ENCODE measurements around the gene ADGRV1.
A peak's percentile ranks its signal among the peaks of the same experiment; 100 is the strongest.

Gene ADGRV1

GRCh38 chr5:91123291-91123690 is 564.7 kb downstream of the ADGRV1 start:
- no peak for DNase-seq (ENCODE audit: low read depth in 1 of 2, low spot score in 1 of 2)
- in situ Hi-C loops (cut with HindIII; ENCODE audit: low pct_unique_long_range_greater_than_20kb, low sequenced_read_pairs) = no loop called here
- no peak for TF ChIP-seq JUND (IDR thresholded peaks at IDR 0.05; ENCODE audit: low read depth)

GRCh38 chr5:91123901-91124300 is 565.3 kb downstream of the ADGRV1 start:
- in situ Hi-C loops (cut with HindIII; ENCODE audit: low pct_unique_long_range_greater_than_20kb, low sequenced_read_pairs) = no loop called here
- no peak for TF ChIP-seq JUND (IDR thresholded peaks at IDR 0.05; ENCODE audit: low read depth)

GRCh38 chr5:91125916-91126315 is 567.3 kb downstream of the ADGRV1 start:
- in situ Hi-C loops (cut with HindIII; ENCODE audit: low pct_unique_long_range_greater_than_20kb, low sequenced_read_pairs) = no loop called here
- no peak; the same call in 1 of the 2 replicates for TF ChIP-seq JUND (IDR thresholded peaks at IDR 0.05; ENCODE audit: low read depth)
- DNase-seq (ENCODE audit: low read depth in 1 of 2, low spot score in 1 of 2) = no peak

More at GRCh38 chr5:91123901-91124300, 565.3 kb downstream of the ADGRV1 start:
- no peak for DNase-seq (ENCODE audit: low read depth in 1 of 2, low spot score in 1 of 2)

DNA sequence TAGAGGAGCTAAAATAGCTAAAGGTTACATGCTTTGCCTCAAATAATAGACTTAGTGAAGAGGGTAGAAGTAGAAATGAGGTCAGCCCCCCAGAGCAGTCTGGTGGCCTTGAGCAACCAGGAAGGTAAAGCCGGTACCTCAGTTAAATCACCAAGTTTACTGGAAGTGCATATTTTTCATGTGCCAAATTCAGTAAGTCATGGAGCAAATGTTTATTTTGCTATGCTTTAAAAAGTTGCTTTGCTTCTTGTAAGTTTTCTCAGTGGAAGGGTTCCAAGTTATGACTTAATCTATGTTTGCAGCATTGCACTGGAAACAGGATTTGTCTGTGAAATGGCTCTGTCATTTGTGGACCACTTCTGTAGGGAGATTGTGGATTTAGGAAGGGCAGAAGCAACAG is 567.9 kb downstream of the ADGRV1 start:
- peak in 1 of 2 experiments; percentile 32 for DNase-seq (ENCODE audit: low read depth in 1 of 2, low spot score in 1 of 2)
- in situ Hi-C loops (cut with HindIII; ENCODE audit: low pct_unique_long_range_greater_than_20kb, low sequenced_read_pairs) = no loop called here
- no peak for TF ChIP-seq JUND (IDR thresholded peaks at IDR 0.05; ENCODE audit: low read depth)

DNA sequence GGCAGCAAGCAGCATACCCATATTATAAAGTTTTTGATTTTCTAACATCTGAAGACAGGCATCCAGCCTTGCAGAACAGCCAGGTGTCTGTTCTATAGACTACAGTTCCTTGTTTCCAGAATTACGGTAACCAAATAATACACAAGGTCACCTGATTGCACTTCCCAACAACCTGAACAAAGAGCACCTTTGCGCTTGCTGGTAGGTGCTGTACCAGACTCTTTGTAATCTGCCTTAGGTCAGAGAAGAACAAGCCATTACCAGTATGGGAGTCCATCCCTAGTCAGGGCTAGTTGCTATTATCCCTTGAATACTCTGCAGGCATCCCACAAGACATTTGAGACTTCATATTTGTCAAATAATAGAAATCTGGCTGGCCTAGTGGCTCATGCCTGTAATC is 568.3 kb downstream of the ADGRV1 start:
- TF ChIP-seq JUND (IDR thresholded peaks at IDR 0.05; ENCODE audit: low read depth) = no peak
- no peak for DNase-seq (ENCODE audit: low read depth in 1 of 2, low spot score in 1 of 2)
- in situ Hi-C loops (cut with HindIII; ENCODE audit: low pct_unique_long_range_greater_than_20kb, low sequenced_read_pairs) = no loop called here

GRCh38 chr5:91127456-91128081 is 569.0 kb downstream of the ADGRV1 start:
- no peak for TF ChIP-seq JUND (IDR thresholded peaks at IDR 0.05; ENCODE audit: low read depth)
- no peak for DNase-seq (ENCODE audit: low read depth in 1 of 2, low spot score in 1 of 2)
- in situ Hi-C loops (cut with HindIII; ENCODE audit: low pct_unique_long_range_greater_than_20kb, low sequenced_read_pairs) = no loop called here

GRCh38 chr5:91128604-91129003 is 570.0 kb downstream of the ADGRV1 start:
- TF ChIP-seq JUND (IDR thresholded peaks at IDR 0.05; ENCODE audit: low read depth) = no peak
- in situ Hi-C loops (cut with HindIII; ENCODE audit: low pct_unique_long_range_greater_than_20kb, low sequenced_read_pairs) = no loop called here
- no peak for DNase-seq (ENCODE audit: low read depth in 1 of 2, low spot score in 1 of 2)

DNA sequence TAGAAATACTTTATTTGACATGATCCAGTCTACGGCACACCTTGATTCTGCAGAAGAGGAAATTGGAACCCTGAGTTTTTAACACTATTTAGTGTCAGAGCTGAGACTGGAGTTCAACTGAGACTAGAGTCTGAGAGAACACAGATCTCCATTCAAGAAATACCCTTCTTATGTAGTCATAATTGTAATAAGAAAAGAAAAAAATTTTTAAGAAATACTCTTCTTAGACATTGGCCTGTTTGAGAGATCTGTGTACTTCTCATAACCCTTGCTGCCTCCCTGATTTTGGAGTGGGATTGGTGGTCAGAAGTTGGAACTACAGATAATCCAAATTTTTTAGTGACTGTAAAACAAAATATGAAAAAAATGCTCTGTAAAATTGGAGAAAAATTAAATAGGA is 571.2 kb downstream of the ADGRV1 start:
- in situ Hi-C loops (cut with HindIII; ENCODE audit: low pct_unique_long_range_greater_than_20kb, low sequenced_read_pairs) = no loop called here
- TF ChIP-seq JUND (IDR thresholded peaks at IDR 0.05; ENCODE audit: low read depth) = no peak
- no peak for DNase-seq (ENCODE audit: low read depth in 1 of 2, low spot score in 1 of 2)

- TF ChIP-seq JUND (IDR thresholded peaks at IDR 0.05; ENCODE audit: low read depth) = no peak
- DNase-seq (ENCODE audit: low read depth in 1 of 2, low spot score in 1 of 2) = no peak
- in situ Hi-C loops (cut with HindIII; ENCODE audit: low pct_unique_long_range_greater_than_20kb, low sequenced_read_pairs) = no loop called here
Observed at GRCh38 chr5:91130759-91131158, 572.2 kb downstream of the ADGRV1 start.

DNA sequence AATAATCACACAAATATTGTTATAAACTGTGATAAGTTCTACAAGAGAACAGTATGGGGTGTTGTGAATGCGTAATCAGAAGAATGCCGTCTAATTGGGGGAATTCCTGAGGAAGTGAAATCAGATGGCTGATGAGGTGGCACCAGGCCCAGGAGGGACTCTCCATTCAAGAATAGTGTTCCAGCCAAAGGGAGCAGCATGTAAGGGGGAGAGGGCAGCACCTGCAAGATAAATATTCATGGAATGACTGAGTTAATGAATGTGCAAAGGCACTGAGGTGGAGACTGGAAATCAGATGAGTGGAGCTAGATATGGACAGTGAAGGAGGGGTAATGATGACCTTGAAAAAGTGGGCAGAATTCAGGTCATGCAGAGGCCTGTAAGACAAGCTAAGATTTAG is 574.0 kb downstream of the ADGRV1 start:
- TF ChIP-seq JUND (IDR thresholded peaks at IDR 0.05; ENCODE audit: low read depth) = no peak
- in situ Hi-C loops (cut with HindIII; ENCODE audit: low pct_unique_long_range_greater_than_20kb, low sequenced_read_pairs) = no loop called here
- DNase-seq (ENCODE audit: low read depth in 1 of 2, low spot score in 1 of 2) = no peak

DNA sequence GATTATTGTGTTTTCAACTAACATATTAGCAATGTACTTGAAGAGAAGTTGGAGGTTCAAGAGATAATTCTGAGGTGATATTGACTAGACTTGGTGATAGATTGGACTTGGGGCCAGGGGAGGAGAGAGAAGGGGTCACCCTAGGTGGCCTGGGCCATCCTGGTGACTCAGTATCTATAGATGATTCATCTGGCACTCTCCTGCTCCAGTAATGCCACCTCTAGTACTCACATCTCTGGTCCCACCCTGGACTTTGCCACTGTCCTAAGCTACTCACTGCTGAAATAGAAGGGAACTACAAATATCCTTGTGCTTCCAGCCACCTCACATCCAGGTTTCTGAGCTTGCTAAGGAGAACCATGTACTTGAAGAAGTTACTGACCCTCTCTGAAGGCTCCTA is 574.6 kb downstream of the ADGRV1 start:
- DNase-seq (ENCODE audit: low read depth in 1 of 2, low spot score in 1 of 2) = no peak
- in situ Hi-C loops (cut with HindIII; ENCODE audit: low pct_unique_long_range_greater_than_20kb, low sequenced_read_pairs) = no loop called here
- no peak for TF ChIP-seq JUND (IDR thresholded peaks at IDR 0.05; ENCODE audit: low read depth)

DNA sequence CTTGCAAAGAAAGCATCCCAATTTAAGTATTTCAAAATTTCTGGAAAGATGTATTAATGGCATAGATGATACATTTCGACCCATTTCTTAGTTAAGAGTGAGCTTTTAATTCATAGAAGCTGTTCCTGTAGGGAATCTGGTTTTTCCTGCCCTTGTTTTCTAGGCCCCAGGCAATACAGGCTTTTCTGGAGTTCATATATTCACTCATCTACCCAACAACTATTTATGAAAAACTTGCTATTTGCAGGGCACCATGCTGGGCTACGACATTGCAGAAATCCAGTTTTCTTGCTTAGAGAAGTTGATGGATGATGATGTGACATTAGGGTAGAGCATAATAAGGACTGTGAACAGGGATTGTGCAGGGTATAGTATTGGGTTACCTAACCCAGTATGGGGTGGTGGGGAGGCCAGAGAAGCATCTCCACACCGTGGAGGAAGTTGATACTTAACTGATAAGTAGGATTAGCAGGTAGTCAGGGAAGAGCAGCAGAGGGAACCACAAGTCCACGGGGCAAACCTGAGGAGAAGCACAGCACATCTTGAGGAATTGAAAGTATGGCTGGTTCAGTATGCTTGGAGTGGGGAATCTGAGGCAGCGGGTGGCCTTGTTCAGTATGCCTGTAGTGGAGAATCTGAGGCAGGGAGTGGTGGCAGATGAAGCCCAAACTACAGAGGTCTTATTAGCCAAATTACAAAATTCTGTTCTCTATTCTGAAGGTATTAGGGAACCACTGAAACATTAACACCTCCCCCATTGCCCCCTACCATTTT is 577.1 kb downstream of the ADGRV1 start:
- in situ Hi-C loops (cut with HindIII; ENCODE audit: low pct_unique_long_range_greater_than_20kb, low sequenced_read_pairs) = no loop called here
- peak in 1 of 2 experiments; percentile 58 for DNase-seq (ENCODE audit: low read depth in 1 of 2, low spot score in 1 of 2)
- TF ChIP-seq JUND (IDR thresholded peaks at IDR 0.05; ENCODE audit: low read depth) = no peak

GRCh38 chr5:91136271-91136670 is 577.7 kb downstream of the ADGRV1 start:
- peak in 1 of 2 experiments; percentile 54 for DNase-seq (ENCODE audit: low read depth in 1 of 2, low spot score in 1 of 2)
- in situ Hi-C loops (cut with HindIII; ENCODE audit: low pct_unique_long_range_greater_than_20kb, low sequenced_read_pairs) = no loop called here
- TF ChIP-seq JUND (IDR thresholded peaks at IDR 0.05; ENCODE audit: low read depth) = no peak
